Fibroblast of pulmonary artery (primary cell): ENCODE measurements around the gene PRPF19.

Source experiments
- DNase-seq: peaks from one replicate; pipeline ENCODE4 v3.0.0-alpha.2; 2010; ENCODE audit warnings: low read depth
- H3K4me3 ChIP-seq: replicated peaks from 2 replicates; pipeline ENCODE4 v1.5.1; 2011; ENCODE audit warnings: low read depth, mild to moderate bottlenecking, control low read depth, low read length, moderate library complexity
- CTCF ChIP-seq: IDR thresholded peaks from 2 replicates; pipeline ENCODE4 v1.5.1; 2011; ENCODE audit warnings: mild to moderate bottlenecking, control low read depth, low read length, inconsistent platforms; ENCODE audit errors: missing control alignments

Gene PRPF19

GRCh38 chr11:60908803-60909202 is 2.4 kb upstream of the PRPF19 start:
- no peak for TF ChIP-seq CTCF
- no peak overlapping the region for H3K4me3 ChIP-seq
- DNase-seq, result no peak

- H3K4me3 ChIP-seq, result peak overlapping the region; percentile 84
- TF ChIP-seq CTCF, result no peak
- DNase-seq, result peak; percentile 34
Measured at GRCh38 chr11:60905551-60906113, 753 bp downstream of the PRPF19 start.

DNA sequence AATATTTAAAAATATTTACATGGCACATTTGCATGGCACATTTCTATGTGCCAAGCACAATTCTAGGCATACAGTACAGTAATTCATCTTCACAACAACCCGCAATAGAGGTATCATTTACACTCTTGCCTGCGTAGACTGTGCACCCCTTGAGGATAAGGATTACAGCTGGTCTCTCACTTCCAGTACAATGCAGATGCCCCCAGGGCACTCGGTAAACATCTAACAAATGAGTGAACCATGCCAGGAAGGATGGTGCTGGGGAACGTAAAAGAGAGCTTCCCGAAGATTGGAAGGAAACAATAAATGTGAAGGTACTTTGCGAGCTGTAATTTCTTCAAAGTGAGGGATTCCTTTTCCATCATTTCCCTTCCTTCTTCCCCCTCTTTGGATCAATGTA is 1.3 kb downstream of the PRPF19 start:
- no peak for DNase-seq
- peak overlapping the region; percentile 84 for H3K4me3 ChIP-seq
- no peak for TF ChIP-seq CTCF

DNA sequence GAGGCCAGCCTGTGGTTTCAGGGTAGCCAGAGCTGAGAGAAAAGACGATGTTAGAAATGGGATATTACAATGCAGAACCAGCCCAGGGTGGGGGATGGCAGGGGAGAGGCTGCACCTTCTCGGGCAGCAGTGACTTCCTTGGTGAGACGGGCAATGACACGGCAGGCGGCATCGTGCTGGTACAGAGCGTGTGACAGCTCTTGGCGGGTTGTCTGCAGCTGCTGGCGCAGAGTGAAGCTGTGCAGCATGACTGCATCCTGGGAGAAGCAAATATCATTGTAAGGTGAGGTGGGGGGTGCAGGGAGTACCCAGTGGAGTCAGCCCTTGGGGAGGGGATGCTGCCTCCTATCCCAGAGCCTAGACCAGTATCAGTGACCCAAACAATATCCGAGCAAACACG is 3.8 kb downstream of the PRPF19 start:
- no peak for TF ChIP-seq CTCF
- no peak for DNase-seq
- no peak overlapping the region for H3K4me3 ChIP-seq

DNA sequence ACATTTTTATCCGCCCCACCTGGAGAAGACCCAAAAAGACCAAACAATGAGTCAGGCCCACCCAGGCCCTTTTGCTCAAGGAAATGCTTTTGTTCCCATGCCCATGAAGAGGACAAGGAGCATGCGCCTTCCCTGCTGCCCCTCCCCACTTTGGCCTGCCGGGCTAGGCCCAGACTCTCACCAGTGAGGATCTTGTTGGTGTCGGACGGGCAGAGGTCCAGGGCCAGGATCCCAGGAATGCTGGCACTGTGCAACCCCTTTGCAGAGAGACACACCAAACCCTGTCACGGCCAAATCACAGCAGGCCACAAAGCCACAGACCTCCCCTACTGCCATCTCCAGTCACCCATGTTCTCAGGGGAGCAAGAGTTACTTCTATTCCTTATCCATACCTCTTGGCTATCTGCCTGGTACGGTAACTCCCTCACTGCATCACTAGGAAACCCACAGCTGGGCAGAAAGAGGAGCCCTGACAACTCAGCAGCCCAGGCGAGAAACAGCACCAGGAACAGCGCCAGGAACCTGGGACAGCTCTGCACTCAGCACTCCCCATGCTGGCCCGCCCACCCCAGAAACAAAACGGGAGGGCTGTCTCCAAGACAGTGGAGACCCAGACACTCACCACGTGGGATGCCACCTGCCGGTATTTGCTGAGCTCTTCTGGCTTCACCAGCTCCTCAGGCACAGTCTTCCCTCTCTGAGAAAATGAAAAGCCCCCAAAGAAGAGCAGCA is 5.5 kb downstream of the PRPF19 start:
- no peak for TF ChIP-seq CTCF
- H3K4me3 ChIP-seq, result no peak overlapping the region
- DNase-seq, result no peak

GRCh38 chr11:60899977-60900376 is 6.4 kb downstream of the PRPF19 start:
- no peak overlapping the region for H3K4me3 ChIP-seq
- no peak for TF ChIP-seq CTCF
- no peak for DNase-seq
